ENCODE measurements around the gene C1orf198.
A peak's percentile ranks its signal among the peaks of the same experiment; 100 is the strongest.

The C1orf198 gene

GRCh38 chr1:230792691-230793462 lies 75.4 kb downstream of the C1orf198 start:
- DNase-seq (ENCODE audit: low read depth) = no peak
- H3K4me3 ChIP-seq (ENCODE audit: low read depth, low read length) = no peak overlapping the region
- TF ChIP-seq, protein P1, sequence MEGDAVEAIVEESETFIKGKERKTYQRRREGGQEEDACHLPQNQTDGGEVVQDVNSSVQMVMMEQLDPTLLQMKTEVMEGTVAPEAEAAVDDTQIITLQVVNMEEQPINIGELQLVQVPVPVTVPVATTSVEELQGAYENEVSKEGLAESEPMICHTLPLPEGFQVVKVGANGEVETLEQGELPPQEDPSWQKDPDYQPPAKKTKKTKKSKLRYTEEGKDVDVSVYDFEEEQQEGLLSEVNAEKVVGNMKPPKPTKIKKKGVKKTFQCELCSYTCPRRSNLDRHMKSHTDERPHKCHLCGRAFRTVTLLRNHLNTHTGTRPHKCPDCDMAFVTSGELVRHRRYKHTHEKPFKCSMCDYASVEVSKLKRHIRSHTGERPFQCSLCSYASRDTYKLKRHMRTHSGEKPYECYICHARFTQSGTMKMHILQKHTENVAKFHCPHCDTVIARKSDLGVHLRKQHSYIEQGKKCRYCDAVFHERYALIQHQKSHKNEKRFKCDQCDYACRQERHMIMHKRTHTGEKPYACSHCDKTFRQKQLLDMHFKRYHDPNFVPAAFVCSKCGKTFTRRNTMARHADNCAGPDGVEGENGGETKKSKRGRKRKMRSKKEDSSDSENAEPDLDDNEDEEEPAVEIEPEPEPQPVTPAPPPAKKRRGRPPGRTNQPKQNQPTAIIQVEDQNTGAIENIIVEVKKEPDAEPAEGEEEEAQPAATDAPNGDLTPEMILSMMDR (IDR thresholded peaks at IDR 0.05; ENCODE audit: control insufficient read depth, extremely low read depth, insufficient read depth) = peak; percentile 29

DNA sequence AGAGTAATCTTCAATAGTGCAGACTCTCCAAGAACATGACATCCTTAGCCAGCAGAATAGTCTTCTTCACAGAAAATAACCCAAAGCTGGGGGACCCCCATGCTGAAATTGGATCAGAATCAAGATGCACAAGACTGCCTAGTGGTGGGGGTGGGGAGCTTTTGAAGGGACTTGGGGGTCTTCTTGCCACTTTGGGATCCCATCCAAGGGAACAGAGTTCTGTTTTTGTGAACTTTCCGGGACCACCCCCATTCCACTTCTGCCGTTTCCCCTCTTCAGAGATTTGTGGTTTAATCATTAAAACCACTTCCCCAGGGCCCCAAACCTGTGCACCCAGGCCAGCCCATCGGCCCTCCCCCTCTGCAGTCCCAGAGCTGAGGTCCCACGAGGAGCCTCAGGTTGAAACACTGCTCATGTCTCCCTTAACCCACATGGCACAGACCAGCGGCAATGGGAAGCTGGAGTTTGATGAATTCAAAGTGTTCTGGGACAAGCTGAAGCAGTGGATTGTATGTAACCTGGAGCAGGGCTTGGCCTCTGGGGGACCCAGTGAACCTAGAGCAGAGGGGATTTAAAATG lies 76.2 kb downstream of the C1orf198 start:
- TF ChIP-seq, protein P1 (IDR thresholded peaks at IDR 0.05; ENCODE audit: control insufficient read depth, extremely low read depth, insufficient read depth) = no peak
- no peak for DNase-seq (ENCODE audit: low read depth)
- no peak overlapping the region for H3K4me3 ChIP-seq (ENCODE audit: low read depth, low read length)

DNA sequence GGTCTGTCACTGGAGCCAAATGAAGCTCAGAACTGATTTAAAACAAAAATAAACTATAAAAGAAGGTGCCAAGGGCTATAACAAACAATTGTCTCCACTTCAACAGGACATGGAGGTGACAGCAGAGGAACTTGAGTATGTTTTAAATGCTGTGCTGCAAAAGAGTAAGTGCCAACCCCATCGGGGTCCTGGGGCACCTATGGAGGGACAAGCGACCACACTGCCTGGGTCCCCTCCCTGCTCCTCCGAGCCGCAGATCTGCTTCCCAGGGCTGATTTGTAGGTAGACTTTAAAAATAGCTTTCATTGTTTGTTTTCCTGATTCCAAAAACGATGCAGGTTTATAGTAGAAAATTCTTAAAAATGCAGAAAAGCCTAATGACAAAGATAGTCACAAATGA lies 78.3 kb downstream of the C1orf198 start:
- TF ChIP-seq, protein P1 (IDR thresholded peaks at IDR 0.05; ENCODE audit: control insufficient read depth, extremely low read depth, insufficient read depth) = no peak
- no peak for DNase-seq (ENCODE audit: low read depth)
- no peak overlapping the region for H3K4me3 ChIP-seq (ENCODE audit: low read depth, low read length)

DNA sequence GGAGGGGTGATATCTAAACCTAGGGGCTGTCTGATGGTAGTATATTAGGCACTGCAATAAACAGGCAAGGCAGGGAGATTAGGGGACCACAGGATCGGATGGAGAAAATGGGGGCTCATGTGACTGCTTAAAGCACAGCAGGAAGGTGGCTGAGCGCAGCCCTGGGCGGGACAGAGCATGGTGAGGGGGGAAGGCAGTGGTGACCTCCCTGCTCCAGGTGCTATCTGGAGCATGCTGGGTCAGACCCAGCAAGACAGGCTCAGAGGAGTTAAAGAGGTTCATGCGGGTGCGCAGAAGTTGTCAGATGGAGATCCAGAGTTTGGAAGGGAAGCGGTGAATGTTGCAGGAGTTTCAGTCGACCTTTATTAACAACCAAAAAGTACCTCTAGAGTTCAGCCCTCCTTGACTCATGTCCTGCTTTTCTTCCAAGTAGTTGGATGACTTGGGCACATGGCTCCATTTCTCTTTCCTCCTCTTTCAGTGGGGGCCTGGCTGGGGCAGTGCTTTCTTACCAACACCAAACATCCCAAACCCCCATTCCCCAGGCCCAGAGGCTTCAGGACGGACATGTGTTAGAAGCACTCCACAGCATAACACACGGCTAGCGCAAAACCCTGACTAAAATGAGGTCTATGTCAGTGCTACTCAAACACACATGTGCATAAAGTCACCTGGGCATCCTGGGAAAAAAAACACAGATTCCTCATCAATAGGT lies 79.6 kb downstream of the C1orf198 start:
- DNase-seq (ENCODE audit: low read depth) = no peak
- TF ChIP-seq, protein P1 (IDR thresholded peaks at IDR 0.05; ENCODE audit: control insufficient read depth, extremely low read depth, insufficient read depth) = no peak
- no peak overlapping the region for H3K4me3 ChIP-seq (ENCODE audit: low read depth, low read length)

DNA sequence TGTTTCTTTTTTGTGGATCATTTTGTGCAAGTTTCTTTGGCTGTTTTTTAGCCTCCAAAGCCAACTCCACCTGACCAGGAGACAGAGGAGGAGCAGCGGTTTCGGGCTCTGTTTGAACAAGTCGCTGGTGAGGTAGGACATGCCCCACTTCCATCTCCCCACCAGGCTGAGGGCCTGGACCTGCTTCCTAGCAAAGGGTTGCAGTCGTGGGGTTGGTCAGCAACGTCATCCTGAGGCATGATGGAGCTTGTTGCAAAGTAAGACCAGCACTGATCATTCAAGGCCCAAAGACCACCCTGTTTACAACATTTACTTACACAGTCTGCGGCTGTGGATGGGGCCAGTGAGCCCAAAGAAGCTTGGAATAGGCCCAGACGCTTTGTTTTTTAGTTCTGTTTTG lies 80.8 kb downstream of the C1orf198 start:
- no peak for DNase-seq (ENCODE audit: low read depth)
- no peak overlapping the region for H3K4me3 ChIP-seq (ENCODE audit: low read depth, low read length)
- TF ChIP-seq, protein P1 (IDR thresholded peaks at IDR 0.05; ENCODE audit: control insufficient read depth, extremely low read depth, insufficient read depth) = no peak
